Smooth muscle cell of trachea (primary cell): Measurements from ENCODE around the gene IYD. TPM values are rescaled to one million over a fixed set of nuclear protein-coding genes. Genes with fewer than 3 reads are reported as not detected.

ENCODE experiments used
- total RNA-seq: library from RNA; depleted of rRNA; stranded (reverse); fragments of >200 nt; gene quantifications from 2 replicates; pipeline ENCODE4 v1.2.1, GENCODE V29; 2014

The IYD gene
- not detected in 2 replicates for total RNA-seq

GRCh38 chr6:150368762-150369161 lies at the start of gene IYD:
TSS of gene IYD (plus strand) at chr6:150369012. CDS start at chr6:150369032, 20 bp downstream.

Other genes starting within 250 kb of the IYD start
- gene PPP1R14C, start 226.0 kb upstream of the IYD start, total RNA-seq: 0.29 and 0.33 TPM in 2 replicates
- gene PLEKHG1, start 230.9 kb downstream of the IYD start, total RNA-seq: 4.5 and 6.3 TPM in 2 replicates